ENCODE measurements around the gene C19orf53.

The C19orf53 gene

GRCh38 chr19:13817018-13817614, 42.9 kb downstream of the C19orf53 start:
- no peaks in the 10 kb centered on the region for H3K9me3 ChIP-seq (ENCODE audit: insufficient read depth, low read length, severe bottlenecking)
- H3K79me2 ChIP-seq (ENCODE audit: insufficient read depth, low read length), result no peaks in the 10 kb centered on the region
- H3K27me3 ChIP-seq (ENCODE audit: insufficient read depth, low read length, poor library complexity), result no peaks in the 10 kb centered on the region
- H3K36me3 ChIP-seq (ENCODE audit: insufficient read depth, low read length), result peaks cover 10% of the 10 kb centered on the region; the same call in 1 of the 2 replicates
- ATAC-seq (ENCODE audit: insufficient read depth, low read depth) (no peak), DNase-seq (no peak)
- TF ChIP-seq, protein P1, sequence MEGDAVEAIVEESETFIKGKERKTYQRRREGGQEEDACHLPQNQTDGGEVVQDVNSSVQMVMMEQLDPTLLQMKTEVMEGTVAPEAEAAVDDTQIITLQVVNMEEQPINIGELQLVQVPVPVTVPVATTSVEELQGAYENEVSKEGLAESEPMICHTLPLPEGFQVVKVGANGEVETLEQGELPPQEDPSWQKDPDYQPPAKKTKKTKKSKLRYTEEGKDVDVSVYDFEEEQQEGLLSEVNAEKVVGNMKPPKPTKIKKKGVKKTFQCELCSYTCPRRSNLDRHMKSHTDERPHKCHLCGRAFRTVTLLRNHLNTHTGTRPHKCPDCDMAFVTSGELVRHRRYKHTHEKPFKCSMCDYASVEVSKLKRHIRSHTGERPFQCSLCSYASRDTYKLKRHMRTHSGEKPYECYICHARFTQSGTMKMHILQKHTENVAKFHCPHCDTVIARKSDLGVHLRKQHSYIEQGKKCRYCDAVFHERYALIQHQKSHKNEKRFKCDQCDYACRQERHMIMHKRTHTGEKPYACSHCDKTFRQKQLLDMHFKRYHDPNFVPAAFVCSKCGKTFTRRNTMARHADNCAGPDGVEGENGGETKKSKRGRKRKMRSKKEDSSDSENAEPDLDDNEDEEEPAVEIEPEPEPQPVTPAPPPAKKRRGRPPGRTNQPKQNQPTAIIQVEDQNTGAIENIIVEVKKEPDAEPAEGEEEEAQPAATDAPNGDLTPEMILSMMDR (IDR thresholded peaks at IDR 0.05; ENCODE audit: borderline replicate concordance, extremely low read depth, low read length, poor library complexity, severe bottlenecking), result no peak
- TF ChIP-seq EZH2 (IDR thresholded peaks at IDR 0.05; ENCODE audit: borderline replicate concordance, low read depth, low read length, severe bottlenecking), result no peak
- no peaks in the 10 kb centered on the region for H4K20me1 ChIP-seq (ENCODE audit: insufficient read depth, low read length)
- no peak overlapping the region for H3K9ac ChIP-seq (ENCODE audit: low read depth, low read length)
- no peak overlapping the region for H2AFZ ChIP-seq (ENCODE audit: low read depth, low read length)
- H3K4me3 ChIP-seq (ENCODE audit: low read depth in 1 of 2, low read length in 2 of 2), result no peak overlapping the region
- no peak overlapping the region for H3K4me2 ChIP-seq (ENCODE audit: insufficient read depth, low read length)
- H3K27ac ChIP-seq (ENCODE audit: low read length), result no peak overlapping the region
- no peaks in the 10 kb centered on the region for H3K4me1 ChIP-seq (ENCODE audit: insufficient read depth, low read length)

GRCh38 chr19:13817615-13818371, 43.5 kb downstream of the C19orf53 start:
- Histone ChIP-seq H3K4me1 (ENCODE audit: insufficient read depth, low read length) (no peaks in the 10 kb centered on the region), H3K9ac (ENCODE audit: low read depth, low read length) (no peak overlapping the region), H2AFZ (ENCODE audit: low read depth, low read length) (no peak overlapping the region), H4K20me1 (ENCODE audit: insufficient read depth, low read length) (no peaks in the 10 kb centered on the region), H3K36me3 (ENCODE audit: insufficient read depth, low read length) (peaks cover 10% of the 10 kb centered on the region; the same call in 1 of the 2 replicates), H3K4me2 (ENCODE audit: insufficient read depth, low read length) (no peak overlapping the region), H3K9me3 (ENCODE audit: insufficient read depth, low read length, severe bottlenecking) (no peaks in the 10 kb centered on the region), H3K27me3 (ENCODE audit: insufficient read depth, low read length, poor library complexity) (no peaks in the 10 kb centered on the region), H3K79me2 (ENCODE audit: insufficient read depth, low read length) (no peaks in the 10 kb centered on the region), H3K4me3 (ENCODE audit: low read depth in 1 of 2, low read length in 2 of 2) (no peak overlapping the region), H3K27ac (ENCODE audit: low read length) (no peak overlapping the region)
- ATAC-seq (ENCODE audit: insufficient read depth, low read depth) (no peak; the same call in 2 of the 3 replicates), DNase-seq (no peak)
- TF ChIP-seq EZH2 (IDR thresholded peaks at IDR 0.05; ENCODE audit: borderline replicate concordance, low read depth, low read length, severe bottlenecking), result no peak
- TF ChIP-seq, protein P1 (IDR thresholded peaks at IDR 0.05; ENCODE audit: borderline replicate concordance, extremely low read depth, low read length, poor library complexity, severe bottlenecking), result no peak

DNA sequence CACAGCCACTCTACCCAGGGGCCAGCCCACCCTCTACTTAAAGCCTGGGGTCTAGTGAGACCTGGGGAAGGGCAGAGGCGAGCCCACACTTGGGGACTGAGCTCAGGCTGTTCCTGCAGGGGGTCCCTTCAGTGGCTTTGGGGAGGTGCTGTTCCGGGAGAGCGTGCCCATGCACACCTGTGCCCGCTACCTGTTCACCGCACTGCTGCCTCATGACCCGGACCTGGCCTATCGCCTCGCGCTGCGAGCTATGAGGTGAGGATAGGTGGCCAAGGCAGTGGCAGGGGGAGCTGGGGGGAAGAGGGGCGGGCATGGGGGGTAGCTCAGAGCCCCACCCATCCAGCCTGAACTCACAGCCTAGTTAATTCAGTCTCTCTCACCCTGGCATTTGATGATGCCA, 45.0 kb downstream of the C19orf53 start:
- DNase-seq, result no peak
- Histone ChIP-seq H3K4me1 (ENCODE audit: insufficient read depth, low read length) (no peaks in the 10 kb centered on the region), H3K36me3 (ENCODE audit: insufficient read depth, low read length) (peaks cover 16% of the 10 kb centered on the region)

More for the DNA sequence above, 45.0 kb downstream of the C19orf53 start:
- H3K79me2 ChIP-seq (ENCODE audit: insufficient read depth, low read length), result no peaks in the 10 kb centered on the region
- H3K27ac ChIP-seq (ENCODE audit: low read length), result no peak overlapping the region
- no peak overlapping the region for H3K9ac ChIP-seq (ENCODE audit: low read depth, low read length)
- no peaks in the 10 kb centered on the region for H4K20me1 ChIP-seq (ENCODE audit: insufficient read depth, low read length)
- H2AFZ ChIP-seq (ENCODE audit: low read depth, low read length), result no peak overlapping the region
- H3K4me3 ChIP-seq (ENCODE audit: low read depth in 1 of 2, low read length in 2 of 2), result no peak overlapping the region
- no peak for ATAC-seq (ENCODE audit: insufficient read depth, low read depth)
- H3K9me3 ChIP-seq (ENCODE audit: insufficient read depth, low read length, severe bottlenecking), result no peaks in the 10 kb centered on the region
- no peaks in the 10 kb centered on the region for H3K27me3 ChIP-seq (ENCODE audit: insufficient read depth, low read length, poor library complexity)
- TF ChIP-seq, protein P1 (IDR thresholded peaks at IDR 0.05; ENCODE audit: borderline replicate concordance, extremely low read depth, low read length, poor library complexity, severe bottlenecking), result no peak
- no peak for TF ChIP-seq EZH2 (IDR thresholded peaks at IDR 0.05; ENCODE audit: borderline replicate concordance, low read depth, low read length, severe bottlenecking)
- H3K4me2 ChIP-seq (ENCODE audit: insufficient read depth, low read length), result no peak overlapping the region

All from DND-41 (cell line).